Measurements from ENCODE around the gene SIT1. TPM values are rescaled to one million over a fixed set of nuclear protein-coding genes. Genes with fewer than 3 reads are reported as not detected.
"Not testable (repeated sequence)": the region's sequence is repeated elsewhere in the genome, so short reads cannot be mapped to it uniquely, and the experiment has no call there.

Gene SIT1
- total RNA-seq, 1 donor from 2014 or later, result 198 TPM

GRCh38 chr9:35661756-35662350, 11.1 kb upstream of the SIT1 start:
- intact Hi-C loops (cut with micrococcal nuclease), result no loop called here

- intact Hi-C loops (cut with micrococcal nuclease), result no loop called here
Measured at GRCh38 chr9:35660966-35661415, 10.3 kb upstream of the SIT1 start.

GRCh38 chr9:35659340-35659739, 8.6 kb upstream of the SIT1 start:
- intact Hi-C loops (cut with micrococcal nuclease), result loop anchor here (2.0 to 5.0 kb wide), 2 partner anchors 37 to 542 kb away; partner anchors contain the start of gene ATOSB

GRCh38 chr9:35658968-35659220, 8.2 kb upstream of the SIT1 start:
- intact Hi-C loops (cut with micrococcal nuclease), result loop anchor here (1.0 to 5.0 kb wide), 4 partner anchors 38 to 542 kb away; partner anchors contain the start of genes ATOSB, CREB3 and TLN1

- intact Hi-C loops (cut with micrococcal nuclease), result loop anchor here (1.0 to 5.0 kb wide), 4 partner anchors 38 to 541 kb away; partner anchors contain the start of genes ATOSB, CREB3 and TLN1
Measured at GRCh38 chr9:35658137-35658967, 7.6 kb upstream of the SIT1 start, which contains the start of gene CCDC107. Gene CCDC107 (plus strand): TSS chr9:35658292. CDS start chr9:35658380, 88 bp downstream.

- intact Hi-C loops (cut with micrococcal nuclease), result loop anchor here (1.0 to 5.0 kb wide), 5 partner anchors 8 to 540 kb away; partner anchors contain the start of genes ATOSB, CREB3 and TLN1
Measured at GRCh38 chr9:35657546-35658136, 6.9 kb upstream of the SIT1 start, which contains the start of gene RMRP. Gene RMRP (minus strand): TSS chr9:35658019.

- intact Hi-C loops (cut with micrococcal nuclease), result loop anchor here (1.0 to 5.0 kb wide), 2 partner anchors 8 to 540 kb away; partner anchors contain the start of gene ATOSB
Measured at GRCh38 chr9:35656831-35657545, 6.3 kb upstream of the SIT1 start.

- intact Hi-C loops (cut with micrococcal nuclease), result loop anchor here (5.0 kb wide), 1 partner anchor 539 kb away; the partner anchor contains the start of gene ATOSB
Measured at GRCh38 chr9:35656348-35656747, 5.6 kb upstream of the SIT1 start.

GRCh38 chr9:35653611-35654010, 2.9 kb upstream of the SIT1 start:
- intact Hi-C loops (cut with micrococcal nuclease), result no loop called here

- intact Hi-C loops (cut with micrococcal nuclease), result no loop called here
Measured at GRCh38 chr9:35652829-35653209, 2.1 kb upstream of the SIT1 start.

GRCh38 chr9:35651956-35652828, 1.5 kb upstream of the SIT1 start:
- intact Hi-C loops (cut with micrococcal nuclease), result no loop called here

GRCh38 chr9:35649431-35650340, 1.0 kb downstream of the SIT1 start:
- intact Hi-C loops (cut with micrococcal nuclease), result loop anchor here (1.0 to 5.0 kb wide), 4 partner anchors 8 to 163 kb away; partner anchors contain the start of genes GBA2, RGP1 and SPAG8

GRCh38 chr9:35646533-35647265, 4.0 kb downstream of the SIT1 start:
- intact Hi-C loops (cut with micrococcal nuclease), result loop anchor here (1.0 to 5.0 kb wide), 6 partner anchors 27 to 166 kb away; partner anchors contain the start of genes CREB3, GBA2, RGP1 and SPAG8

GRCh38 chr9:35646153-35646532, 4.6 kb downstream of the SIT1 start:
- intact Hi-C loops (cut with micrococcal nuclease), result loop anchor here (1.0 to 5.0 kb wide), 4 partner anchors 42 to 166 kb away; partner anchors contain the start of genes GBA2, RGP1 and SPAG8

- intact Hi-C loops (cut with micrococcal nuclease), result loop anchor here (1.0 to 5.0 kb wide), 4 partner anchors 41 to 167 kb away; partner anchors contain the start of genes GBA2, RGP1 and SPAG8
Measured at GRCh38 chr9:35645736-35646135, 5.0 kb downstream of the SIT1 start.

GRCh38 chr9:35643046-35643445, 7.7 kb downstream of the SIT1 start:
- intact Hi-C loops (cut with micrococcal nuclease), result no loop called here

- intact Hi-C loops (cut with micrococcal nuclease), result not testable (repeated sequence)
Measured at GRCh38 chr9:35641478-35641877, 9.3 kb downstream of the SIT1 start.

GRCh38 chr9:35640431-35640830, 10.3 kb downstream of the SIT1 start:
- intact Hi-C loops (cut with micrococcal nuclease), result not testable (repeated sequence)
